Spinal cord (tissue), 10 donors: ENCODE measurements around the gene C1orf50. TPM values are rescaled to one million over a fixed set of nuclear protein-coding genes. Genes with fewer than 3 reads are reported as not detected.
"Not testable (repeated sequence)": the region's sequence is repeated elsewhere in the genome, so short reads cannot be mapped to it uniquely, and the experiment has no call there.

Source experiments
- DNase-seq, 6 donors: peaks; one replicate each; pipeline versions ENCODE4 v3.0.0 to v3.0.0-alpha.2; 2013 to 2015; ENCODE audit warnings: low spot score in 6 of 6, low read depth in 4 of 6
- H3K27ac ChIP-seq: one replicate; pipeline ENCODE4 v1.5.1; 2013; ENCODE audit warnings: low read depth, low read length, control low read depth
- H3K27me3 ChIP-seq: one replicate; pipeline ENCODE4 v1.6.1; 2013; ENCODE audit warnings: low read length; ENCODE audit not compliant: control insufficient read depth, insufficient read depth
- H3K36me3 ChIP-seq: one replicate; pipeline ENCODE4 v1.6.1; 2013; ENCODE audit warnings: low read length; ENCODE audit not compliant: control insufficient read depth, insufficient read depth
- H3K4me1 ChIP-seq: one replicate; pipeline ENCODE4 v1.6.1; 2013; ENCODE audit warnings: low read length; ENCODE audit not compliant: control insufficient read depth, insufficient read depth
- H3K4me3 ChIP-seq: one replicate; pipeline ENCODE4 v1.5.1; 2013; ENCODE audit warnings: low read depth, low read length, control low read depth
- H3K9me3 ChIP-seq: one replicate; pipeline ENCODE4 v1.6.1; 2013; ENCODE audit warnings: low read length; ENCODE audit not compliant: control insufficient read depth, insufficient read depth
- WGBS: methylation state at CpG from one replicate; pipeline ENCODE4 v1.1.5; 2013; ENCODE audit warnings: missing lambda C conversion rate; ENCODE audit not compliant: insufficient coverage; 5-methylcytosine and 5-hydroxymethylcytosine counted together
- polyA plus RNA-seq, 2 donors: library from polyadenylated mRNA; unstranded; fragments of 120-200 nt; gene quantifications; one replicate each; pipeline ENCODE4 v1.2.1, GENCODE V29; 2013; ENCODE audit not compliant: insufficient read length in 2 of 2
- total RNA-seq, 2 donors: library from RNA; depleted of rRNA in 1 of 2; stranded (reverse); fragments of 120-200 nt in 1 of 2; fragments of >200 nt in 1 of 2; gene quantifications; one replicate each; pipeline versions ENCODE4 v1.2.3 to v1.2.4, GENCODE V29; 2013 to 2014
- donor health status: healthy.

The C1orf50 gene
- total and polyA plus RNA-seq, 4 donors: 6.7 to 15.2 (median 9.3) TPM

- Histone ChIP-seq H3K36me3 (peaks cover 39% of the 10 kb centered on the region), H3K4me1 (peaks cover 51% of the 10 kb centered on the region), H3K9me3 (no peaks in the 10 kb centered on the region), H3K27ac (no peak overlapping the region), H3K4me3 (no peak overlapping the region), H3K27me3 (no peaks in the 10 kb centered on the region)
- no peak for DNase-seq
- 95% methylated on average over 9 of the region's 9 CpGs for WGBS
Observed at GRCh38 chr1:42744148-42744413, 23.0 kb upstream of the C1orf50 start.

- 95% methylated on average over 7 of the region's 8 CpGs for WGBS
- H3K27ac ChIP-seq: no peak overlapping the region
- no peak overlapping the region for H3K4me3 ChIP-seq
- peaks cover 51% of the 10 kb centered on the region for H3K36me3 ChIP-seq
- H3K9me3 ChIP-seq: no peaks in the 10 kb centered on the region
- DNase-seq: no peak
- no peaks in the 10 kb centered on the region for H3K27me3 ChIP-seq
- peaks cover 36% of the 10 kb centered on the region for H3K4me1 ChIP-seq
Observed at GRCh38 chr1:42745851-42746250, 21.2 kb upstream of the C1orf50 start.

- Histone ChIP-seq H3K4me3 (no peak overlapping the region), H3K27me3 (no peaks in the 10 kb centered on the region), H3K4me1 (peaks cover 29% of the 10 kb centered on the region), H3K9me3 (no peaks in the 10 kb centered on the region), H3K27ac (no peak overlapping the region), H3K36me3 (peaks cover 52% of the 10 kb centered on the region)
- DNase-seq: no peak
- WGBS: 94% methylated on average over 11 of the region's 12 CpGs
Observed at GRCh38 chr1:42746436-42747105, 20.5 kb upstream of the C1orf50 start.

GRCh38 chr1:42747125-42747524 lies 19.9 kb upstream of the C1orf50 start:
- H3K36me3 ChIP-seq: peaks cover 57% of the 10 kb centered on the region
- H3K27me3 ChIP-seq: no peaks in the 10 kb centered on the region
- H3K9me3 ChIP-seq: no peaks in the 10 kb centered on the region
- peaks cover 23% of the 10 kb centered on the region for H3K4me1 ChIP-seq
- no peak overlapping the region for H3K4me3 ChIP-seq
- no peak overlapping the region for H3K27ac ChIP-seq
- WGBS: 30% methylated on average over 13 of the region's 14 CpGs
- peak in 2 of 6 donors; percentile 64 to 65 for DNase-seq

- Histone ChIP-seq H3K27ac (no peak overlapping the region), H3K36me3 (peaks cover 62% of the 10 kb centered on the region), H3K4me1 (peaks cover 15% of the 10 kb centered on the region), H3K4me3 (no peak overlapping the region), H3K27me3 (no peaks in the 10 kb centered on the region), H3K9me3 (no peaks in the 10 kb centered on the region)
- WGBS: 98% methylated on average over 9 of the region's 10 CpGs
- no peak for DNase-seq
Observed at GRCh38 chr1:42748021-42748420, 19.0 kb upstream of the C1orf50 start.

- Histone ChIP-seq H3K36me3 (peaks cover 65% of the 10 kb centered on the region), H3K9me3 (no peaks in the 10 kb centered on the region), H3K27ac (no peak overlapping the region), H3K27me3 (no peaks in the 10 kb centered on the region), H3K4me3 (no peak overlapping the region), H3K4me1 (peaks cover 8% of the 10 kb centered on the region)
- WGBS: 96% methylated on average over 13 of the region's 14 CpGs
- DNase-seq: no peak
Observed at GRCh38 chr1:42748461-42749410, 18.3 kb upstream of the C1orf50 start.

GRCh38 chr1:42750041-42750440 lies 17.0 kb upstream of the C1orf50 start:
- H3K27ac ChIP-seq: no peak overlapping the region
- no peak for DNase-seq

GRCh38 chr1:42751511-42752070 lies 15.5 kb upstream of the C1orf50 start:
- not testable (repeated sequence) for H3K9me3 ChIP-seq, H3K4me3 ChIP-seq, DNase-seq, H3K4me1 ChIP-seq, H3K27ac ChIP-seq, H3K27me3 ChIP-seq
- peaks cover 75% of the 10 kb centered on the region for H3K36me3 ChIP-seq
- WGBS: 96% methylated on average over 7 of the region's 8 CpGs

More at GRCh38 chr1:42750041-42750440, 17.0 kb upstream of the C1orf50 start:
- peaks cover 7% of the 10 kb centered on the region for H3K4me1 ChIP-seq
- H3K4me3 ChIP-seq: no peak overlapping the region
- peaks cover 75% of the 10 kb centered on the region for H3K36me3 ChIP-seq
- H3K9me3 ChIP-seq: no peaks in the 10 kb centered on the region
- no peaks in the 10 kb centered on the region for H3K27me3 ChIP-seq
- 100% methylated on average over 9 of the region's 12 CpGs for WGBS

GRCh38 chr1:42752284-42752683 lies 14.8 kb upstream of the C1orf50 start:
- no peaks in the 10 kb centered on the region for H3K4me1 ChIP-seq
- no peaks in the 10 kb centered on the region for H3K27me3 ChIP-seq
- DNase-seq: no peak
- no peaks in the 10 kb centered on the region for H3K9me3 ChIP-seq
- no peak overlapping the region for H3K4me3 ChIP-seq
- H3K27ac ChIP-seq: no peak overlapping the region
- H3K36me3 ChIP-seq: peaks cover 70% of the 10 kb centered on the region
- WGBS: 91% methylated on average over 6 of the region's 6 CpGs
